ENCODE results near the gene RAC3. TPM values are rescaled to one million over a fixed set of nuclear protein-coding genes. Genes with fewer than 3 reads are reported as not detected.

RAC3 gene
- total RNA-seq, 1 donor from 2014 or later, result 31.6 TPM

GRCh38 chr17:82033359-82034085, 2.0 kb downstream of the RAC3 start:
- peaks cover 4% of the 10 kb centered on the region for H3K79me2 ChIP-seq (ENCODE audit: low read depth)
- Mint-ChIP-seq H3K27ac (no peak overlapping the region), H3K9me3 (no peaks in the 10 kb centered on the region), H3K4me3 (peak overlapping the region; percentile 77), H3K36me3 (peaks cover 11% of the 10 kb centered on the region), H3K27me3 (ENCODE audit: insufficient read depth, low read depth) (peaks cover 17% of the 10 kb centered on the region), H3K4me1 (peaks cover 12% of the 10 kb centered on the region)
- H3K27me3 ChIP-seq, result peaks cover 9% of the 10 kb centered on the region
- H3K9ac ChIP-seq, result no peak overlapping the region
- DNase-seq (ENCODE audit: low spot score), result no peak
- no peak overlapping the region for H2AFZ ChIP-seq (replicated peaks)
- H3F3A ChIP-seq (ENCODE audit: low read depth), result peaks cover 45% of the 10 kb centered on the region
- TF ChIP-seq, protein P1, sequence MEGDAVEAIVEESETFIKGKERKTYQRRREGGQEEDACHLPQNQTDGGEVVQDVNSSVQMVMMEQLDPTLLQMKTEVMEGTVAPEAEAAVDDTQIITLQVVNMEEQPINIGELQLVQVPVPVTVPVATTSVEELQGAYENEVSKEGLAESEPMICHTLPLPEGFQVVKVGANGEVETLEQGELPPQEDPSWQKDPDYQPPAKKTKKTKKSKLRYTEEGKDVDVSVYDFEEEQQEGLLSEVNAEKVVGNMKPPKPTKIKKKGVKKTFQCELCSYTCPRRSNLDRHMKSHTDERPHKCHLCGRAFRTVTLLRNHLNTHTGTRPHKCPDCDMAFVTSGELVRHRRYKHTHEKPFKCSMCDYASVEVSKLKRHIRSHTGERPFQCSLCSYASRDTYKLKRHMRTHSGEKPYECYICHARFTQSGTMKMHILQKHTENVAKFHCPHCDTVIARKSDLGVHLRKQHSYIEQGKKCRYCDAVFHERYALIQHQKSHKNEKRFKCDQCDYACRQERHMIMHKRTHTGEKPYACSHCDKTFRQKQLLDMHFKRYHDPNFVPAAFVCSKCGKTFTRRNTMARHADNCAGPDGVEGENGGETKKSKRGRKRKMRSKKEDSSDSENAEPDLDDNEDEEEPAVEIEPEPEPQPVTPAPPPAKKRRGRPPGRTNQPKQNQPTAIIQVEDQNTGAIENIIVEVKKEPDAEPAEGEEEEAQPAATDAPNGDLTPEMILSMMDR (IDR thresholded peaks at IDR 0.05), result no peak
- TF ChIP-seq EZH2 (IDR thresholded peaks at IDR 0.05), result no peak
- no peak for TF ChIP-seq EZH2phosphoT487 (IDR thresholded peaks at IDR 0.05)
- H3K27ac ChIP-seq, result no peak overlapping the region
- H3K4me3 ChIP-seq, result no peak overlapping the region
- no peaks in the 10 kb centered on the region for H3K36me3 ChIP-seq
- H3K4me2 ChIP-seq, result no peak overlapping the region
- H4K20me1 ChIP-seq (ENCODE audit: low read depth), result peaks cover 39% of the 10 kb centered on the region
- peaks cover 15% of the 10 kb centered on the region for H3K4me1 ChIP-seq
- no peaks in the 10 kb centered on the region for H3K9me3 ChIP-seq (ENCODE audit: low read depth)

GRCh38 chr17:82034371-82035011, 3.0 kb downstream of the RAC3 start:
- peak; percentile 38 for DNase-seq (ENCODE audit: low spot score)
- Histone ChIP-seq H2AFZ (replicated peaks) (no peak overlapping the region), H4K20me1 (ENCODE audit: low read depth) (peaks cover 37% of the 10 kb centered on the region), H3K9me3 (ENCODE audit: low read depth) (no peaks in the 10 kb centered on the region), H3K79me2 (ENCODE audit: low read depth) (peaks cover 4% of the 10 kb centered on the region), H3K9ac (no peak overlapping the region), H3K27ac (no peak overlapping the region), H3K27me3 (peaks cover 9% of the 10 kb centered on the region), H3K36me3 (no peaks in the 10 kb centered on the region), H3K4me3 (no peak overlapping the region), H3K4me1 (peaks cover 15% of the 10 kb centered on the region), H3K4me2 (no peak overlapping the region), H3F3A (ENCODE audit: low read depth) (peaks cover 43% of the 10 kb centered on the region)
- Mint-ChIP-seq H3K4me3 (peak overlapping the region; percentile 48), H3K4me1 (peaks cover 12% of the 10 kb centered on the region), H3K9me3 (no peaks in the 10 kb centered on the region), H3K27ac (no peak overlapping the region), H3K36me3 (peaks cover 11% of the 10 kb centered on the region), H3K27me3 (ENCODE audit: insufficient read depth, low read depth) (peaks cover 17% of the 10 kb centered on the region)
- TF ChIP-seq EZH2phosphoT487 (IDR thresholded peaks at IDR 0.05), result no peak
- TF ChIP-seq EZH2 (IDR thresholded peaks at IDR 0.05), result no peak
- TF ChIP-seq, protein P1 (IDR thresholded peaks at IDR 0.05), result no peak

- TF ChIP-seq, protein P1 (IDR thresholded peaks at IDR 0.05), result no peak
- no peak for TF ChIP-seq EZH2phosphoT487 (IDR thresholded peaks at IDR 0.05)
- TF ChIP-seq EZH2 (IDR thresholded peaks at IDR 0.05), result no peak
- Histone ChIP-seq H3F3A (ENCODE audit: low read depth) (peaks cover 34% of the 10 kb centered on the region), H3K36me3 (no peaks in the 10 kb centered on the region), H3K79me2 (ENCODE audit: low read depth) (peaks cover 4% of the 10 kb centered on the region), H2AFZ (replicated peaks) (no peak overlapping the region), H3K4me1 (peaks cover 15% of the 10 kb centered on the region), H3K27me3 (peaks cover 9% of the 10 kb centered on the region), H3K4me2 (no peak overlapping the region), H4K20me1 (ENCODE audit: low read depth) (peaks cover 28% of the 10 kb centered on the region), H3K27ac (no peak overlapping the region), H3K4me3 (no peak overlapping the region), H3K9me3 (ENCODE audit: low read depth) (no peaks in the 10 kb centered on the region), H3K9ac (no peak overlapping the region)
- DNase-seq (ENCODE audit: low spot score), result no peak
- Mint-ChIP-seq H3K4me1 (peaks cover 14% of the 10 kb centered on the region), H3K9me3 (peaks cover 2% of the 10 kb centered on the region), H3K4me3 (peak overlapping the region; percentile 69), H3K27ac (no peak overlapping the region), H3K27me3 (ENCODE audit: insufficient read depth, low read depth) (peaks cover 21% of the 10 kb centered on the region), H3K36me3 (peaks cover 11% of the 10 kb centered on the region)
Observed at GRCh38 chr17:82035488-82035887, 4.0 kb downstream of the RAC3 start.
